Ovary (tissue), 9 donors: ENCODE data around the gene STX3. TPM values are rescaled to one million over a fixed set of nuclear protein-coding genes. Genes with fewer than 3 reads are reported as not detected.

Experiments used
- DNase-seq, 5 donors: peaks; one replicate each; pipeline ENCODE4 v3.0.0-alpha.2; 2019 to 2020
- H3K27ac ChIP-seq, 2 donors: fragments of 200-600 bp; one replicate each; pipeline versions ENCODE4 v1.5.1 to v1.8.0; 2019 to 2022
- H3K27me3 ChIP-seq: fragments of 200-600 bp; one replicate; pipeline ENCODE4 v1.8.0; 2022
- H3K36me3 ChIP-seq: fragments of 200-600 bp; sonication (generic); one replicate; pipeline ENCODE4 v1.5.1; 2019
- H3K4me1 ChIP-seq: one replicate; pipeline ENCODE4 v1.8.1; 2013; ENCODE audit warnings: mild to moderate bottlenecking, moderate library complexity; ENCODE audit not compliant: insufficient read depth
- H3K4me3 ChIP-seq: fragments of 200-600 bp; sonication (generic); one replicate; pipeline ENCODE4 v1.5.1; 2017
- H3K9me3 ChIP-seq, 2 donors: fragments of 200-600 bp in 1 of 2; sonication (generic) in 1 of 2; one replicate each; pipeline versions ENCODE4 v1.5.1 to v1.8.1; 2013 to 2019; ENCODE audit warnings: mild to moderate bottlenecking in 1 of 2, moderate library complexity in 1 of 2
- EP300 ChIP-seq: sonication (generic); formaldehyde crosslinking; IDR thresholded peaks from one replicate; pipeline ENCODE4 v1.6.1; 2017; ENCODE audit warnings: antibody characterized with exemption
- POLR2A ChIP-seq: fragments of 450-650 bp; IDR thresholded peaks from one replicate; pipeline ENCODE4 v1.6.1; 2017; ENCODE audit warnings: antibody characterized with exemption, mild to moderate bottlenecking, moderate library complexity
- WGBS, 3 donors: extraction: QIAGEN DNeasy Blood & Tissue Kit in 1 of 3; methylation state at CpG; one replicate each; pipeline versions ENCODE4 v1.1.5 to v1.1.7; 2013 to 2017; 5-methylcytosine and 5-hydroxymethylcytosine counted together
- intact Hi-C, 4 donors: fragments of 100-400 bp; cut with DNase I; formaldehyde crosslinking; loops; one replicate each; pipeline versions ENCODE4 v1.11.0 to v1.15.1; 2022 to 2023
- polyA plus RNA-seq, 2 donors: library from polyadenylated mRNA; stranded (reverse); fragments of 200-250 nt in 1 of 2; fragments of 350-450 nt in 1 of 2; fragmentation: Illumina TruSeq in 1 of 2; extraction: RNeasy Lipid Tissue Mini Kit (QIAGEN cat#74804) in 1 of 2; gene quantifications; one replicate each; pipeline ENCODE4 v1.2.3, GENCODE V29; 2013 to 2014
- total RNA-seq, 7 donors: library from RNA; depleted of rRNA in 2 of 7; stranded (reverse); fragments of >200 nt in 2 of 7; fragmentation: NEBNext Ultra II Directional in 3 of 7; extraction: Animal tissue kit (Norgen Biotek cat#: 25700) in 3 of 7; gene quantifications; one replicate each; pipeline versions ENCODE4 v1.1.0 to v1.2.4, GENCODE V29; 2016 to 2023
- TF ChIP-seq, protein P1 (sequence below), 3 donors: fragments of 450-650 bp in 2 of 3; fragments of 200-600 bp in 1 of 3; IDR thresholded peaks; one replicate each; pipeline versions ENCODE4 v1.5.1 to v1.8.0; 2016 to 2022; ENCODE audit warnings: antibody characterized with exemption in 3 of 3, mild to moderate bottlenecking in 1 of 3
- donor health status: DM: no; HTN: no; CAD: no; lungs with moderate emphysema.
- donor health status: DM: no; HTN: no; CAD: no.
- donor health status: Bipolar disorder and iron deficiency.
- donor health status: DM: yes; HTN: yes; CAD: no.
- donor health status: DM: no; HTN: no; CAD: no.
- donor health status: DM: yes; HTN: yes; CAD: no.

STX3 gene
- total and polyA plus RNA-seq, 9 donors = 13.3 to 29.4 (median 16.2) TPM

DNA sequence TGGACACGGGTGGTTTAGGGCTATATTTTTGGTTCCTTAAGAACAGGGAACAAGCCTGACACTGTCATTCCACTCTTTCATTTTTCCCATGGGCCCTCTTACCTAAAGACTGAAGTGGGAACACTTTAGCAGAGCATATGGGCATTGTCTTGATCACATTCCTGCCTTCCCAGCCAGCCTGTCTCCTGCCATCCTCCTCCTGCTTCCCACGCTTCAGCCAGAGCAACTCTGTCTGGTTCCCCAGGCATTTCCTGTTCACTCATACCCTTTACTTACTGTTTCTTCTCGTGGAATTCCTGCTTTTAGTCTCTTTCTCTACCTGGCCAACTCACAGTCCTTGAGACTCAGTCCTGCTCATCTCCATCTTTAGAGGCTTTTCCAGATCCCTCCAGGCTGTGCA lies 32.6 kb downstream of the STX3 start:
- Histone ChIP-seq H3K4me3 (no peak overlapping the region), H3K36me3 (no peaks in the 10 kb centered on the region), H3K27me3 (no peaks in the 10 kb centered on the region), H3K9me3 (no peaks in the 10 kb centered on the region), H3K4me1 (no peaks in the 10 kb centered on the region), H3K27ac (no peak overlapping the region)
- intact Hi-C loops = no loop called here
- no peak for DNase-seq
- 58 to 68% (median 61%) methylated on average over 3 of the region's 3 CpGs for WGBS, 3 donors
- TF ChIP-seq POLR2A = no peak
- TF ChIP-seq, protein P1, sequence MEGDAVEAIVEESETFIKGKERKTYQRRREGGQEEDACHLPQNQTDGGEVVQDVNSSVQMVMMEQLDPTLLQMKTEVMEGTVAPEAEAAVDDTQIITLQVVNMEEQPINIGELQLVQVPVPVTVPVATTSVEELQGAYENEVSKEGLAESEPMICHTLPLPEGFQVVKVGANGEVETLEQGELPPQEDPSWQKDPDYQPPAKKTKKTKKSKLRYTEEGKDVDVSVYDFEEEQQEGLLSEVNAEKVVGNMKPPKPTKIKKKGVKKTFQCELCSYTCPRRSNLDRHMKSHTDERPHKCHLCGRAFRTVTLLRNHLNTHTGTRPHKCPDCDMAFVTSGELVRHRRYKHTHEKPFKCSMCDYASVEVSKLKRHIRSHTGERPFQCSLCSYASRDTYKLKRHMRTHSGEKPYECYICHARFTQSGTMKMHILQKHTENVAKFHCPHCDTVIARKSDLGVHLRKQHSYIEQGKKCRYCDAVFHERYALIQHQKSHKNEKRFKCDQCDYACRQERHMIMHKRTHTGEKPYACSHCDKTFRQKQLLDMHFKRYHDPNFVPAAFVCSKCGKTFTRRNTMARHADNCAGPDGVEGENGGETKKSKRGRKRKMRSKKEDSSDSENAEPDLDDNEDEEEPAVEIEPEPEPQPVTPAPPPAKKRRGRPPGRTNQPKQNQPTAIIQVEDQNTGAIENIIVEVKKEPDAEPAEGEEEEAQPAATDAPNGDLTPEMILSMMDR (IDR thresholded peaks at IDR 0.05) = no peak
- no peak for TF ChIP-seq EP300

DNA sequence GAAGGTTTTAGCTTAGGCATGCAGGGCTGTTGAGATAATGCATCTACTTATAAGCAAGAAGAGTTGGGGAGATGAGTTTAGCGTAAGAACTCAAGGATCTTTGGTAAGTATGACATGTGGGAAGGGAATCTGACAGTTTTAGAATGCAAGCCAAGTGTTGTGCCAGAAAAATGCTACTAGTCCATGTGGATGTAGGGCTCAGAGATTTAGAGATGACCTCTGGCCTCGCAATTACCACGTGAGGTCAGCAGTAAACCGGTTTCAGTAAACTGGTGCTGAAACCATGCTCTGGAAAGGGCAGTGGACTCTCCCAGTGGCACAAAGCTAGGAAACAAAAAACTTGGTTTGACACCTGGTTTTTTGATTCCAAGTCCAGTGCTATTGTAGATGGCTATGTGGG lies 36.5 kb downstream of the STX3 start:
- H3K36me3 ChIP-seq = no peaks in the 10 kb centered on the region
- H3K27me3 ChIP-seq = no peaks in the 10 kb centered on the region
- H3K27ac ChIP-seq = no peak overlapping the region
- intact Hi-C loops = no loop called here
- H3K4me3 ChIP-seq = no peak overlapping the region
- TF ChIP-seq EP300 (no peak), POLR2A (no peak)
- TF ChIP-seq, protein P1 (IDR thresholded peaks at IDR 0.05) = no peak
- H3K9me3 ChIP-seq = no peaks in the 10 kb centered on the region
- WGBS, 3 donors = 76 to 83% (median 83%) methylated on average over 4 of the region's 4 CpGs
- H3K4me1 ChIP-seq = no peaks in the 10 kb centered on the region
- no peak for DNase-seq

DNA sequence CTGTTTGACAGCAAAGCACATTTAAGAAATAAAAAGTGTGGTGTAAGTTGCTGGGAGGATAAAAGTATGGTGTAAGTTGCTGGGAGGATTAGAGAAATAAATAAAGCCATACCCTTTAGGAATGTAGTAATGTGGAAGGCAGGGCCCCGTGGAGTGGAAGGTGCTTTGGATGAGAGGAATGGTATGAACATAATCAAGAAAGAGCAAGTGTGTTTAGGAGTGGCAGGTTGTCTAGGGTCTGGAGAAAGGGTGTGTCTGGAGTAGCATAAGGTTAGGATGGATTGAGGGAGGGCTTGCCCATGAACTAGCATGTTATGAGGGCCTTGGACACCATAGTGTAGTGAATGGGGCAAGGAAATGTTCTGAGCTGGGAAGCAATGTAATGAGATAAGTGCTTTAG lies 37.3 kb downstream of the STX3 start:
- Histone ChIP-seq H3K4me1 (no peaks in the 10 kb centered on the region), H3K36me3 (no peaks in the 10 kb centered on the region), H3K4me3 (no peak overlapping the region), H3K27ac (no peak overlapping the region), H3K9me3 (no peaks in the 10 kb centered on the region), H3K27me3 (no peaks in the 10 kb centered on the region)
- WGBS, 3 donors = 78 to 82% (median 80%) methylated on average over 1 of the region's 1 CpG
- DNase-seq = no peak
- TF ChIP-seq EP300 (no peak), POLR2A (no peak)
- TF ChIP-seq, protein P1 (IDR thresholded peaks at IDR 0.05) = no peak
- intact Hi-C loops = no loop called here

DNA sequence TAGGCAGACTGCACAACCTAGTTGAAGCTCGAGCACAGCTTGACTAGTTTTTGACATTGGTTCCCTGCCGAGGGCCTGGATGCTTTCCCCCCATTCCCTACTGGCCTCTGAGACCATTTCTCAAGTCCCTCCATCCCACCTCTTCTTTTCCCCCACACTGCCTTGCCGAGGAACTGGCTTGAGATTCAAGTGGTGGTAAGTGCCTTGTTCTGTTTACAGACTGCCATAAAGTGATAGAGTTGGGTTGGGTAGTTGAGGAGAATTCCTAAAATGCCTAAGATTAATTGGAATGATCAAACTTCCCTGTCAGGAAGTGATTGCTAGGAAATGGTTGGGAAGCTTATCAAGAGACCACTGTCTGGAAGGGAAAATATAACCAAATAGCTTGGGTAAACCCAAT lies 39.2 kb downstream of the STX3 start:
- intact Hi-C loops = no loop called here
- no peaks in the 10 kb centered on the region for H3K9me3 ChIP-seq
- H3K36me3 ChIP-seq = no peaks in the 10 kb centered on the region
- no peaks in the 10 kb centered on the region for H3K27me3 ChIP-seq
- no peak overlapping the region for H3K27ac ChIP-seq
- H3K4me3 ChIP-seq = no peak overlapping the region
- DNase-seq = no peak
- no peaks in the 10 kb centered on the region for H3K4me1 ChIP-seq
- TF ChIP-seq, protein P1 (IDR thresholded peaks at IDR 0.05) = no peak
- TF ChIP-seq EP300 (no peak), POLR2A (no peak)
- WGBS, 3 donors = 83 to 86% (median 85%) methylated on average over 3 of the region's 3 CpGs
